ENCODE results near the gene HSPA4L. TPM values are rescaled to one million over a fixed set of nuclear protein-coding genes. Genes with fewer than 3 reads are reported as not detected.

Gene HSPA4L
- total and polyA plus RNA-seq, 10 of the 15 experiments (the other 5 are each of a cell fraction or from before 2014, with no cell fraction given): 8.6 to 40.5 (median 21.4) TPM

- no peak for TF ChIP-seq MLLT1 (IDR thresholded peaks at IDR 0.05)
- no peak for TF ChIP-seq PRDM15 (CRISPR knock-in tag; IDR thresholded peaks at IDR 0.05)
- no peak for TF ChIP-seq PAX5 (IDR thresholded peaks at IDR 0.05; ENCODE audit: borderline replicate concordance, low read depth, low read length)
- no peak for TF ChIP-seq E4F1 (IDR thresholded peaks at IDR 0.05; ENCODE audit: borderline replicate concordance, partially characterized antibody)
- TF ChIP-seq ASH2L (IDR thresholded peaks at IDR 0.05; ENCODE audit: borderline replicate concordance, low read depth): no peak
- TF ChIP-seq ZNF274 (IDR thresholded peaks at IDR 0.05; ENCODE audit: insufficient read depth, insufficient read length): no peak
Observed at GRCh38 chr4:127846765-127847164, 64.6 kb downstream of the HSPA4L start (continued).
